HepG2 (cell line): ENCODE measurements around the gene CYP4F12. TPM values are rescaled to one million over a fixed set of nuclear protein-coding genes. Genes with fewer than 3 reads are reported as not detected.

Source experiments
- CHD2 ChIP-seq: IDR thresholded peaks from 2 replicates; pipeline ENCODE4 v1.6.1; 2011; ENCODE audit warnings: low read depth, low read length, improper control_type of control experiment
- FOXK2 ChIP-seq: fragments of 450-650 bp; IDR thresholded peaks from 2 replicates; pipeline ENCODE4 v1.6.1; 2016
- GLI4 ChIP-seq: sonication (generic); formaldehyde crosslinking; IDR thresholded peaks from 2 replicates; pipeline ENCODE4 v1.5.1; 2020; ENCODE audit warnings: missing genetic modification reagents, mild to moderate bottlenecking, moderate library complexity, borderline replicate concordance
- HNRNPLL ChIP-seq: fragments of 200-400 bp; formaldehyde crosslinking; IDR thresholded peaks from 2 replicates; pipeline ENCODE4 v1.6.1; 2017; ENCODE audit warnings: mild to moderate bottlenecking, low read depth, low read length; ENCODE audit not compliant: poor library complexity, severe bottlenecking
- PTBP1 ChIP-seq: fragments of 200-400 bp; formaldehyde crosslinking; IDR thresholded peaks from 2 replicates; pipeline ENCODE4 v1.6.1; 2018; ENCODE audit warnings: low read length, low read depth; ENCODE audit not compliant: poor library complexity, severe bottlenecking
- REPIN1 ChIP-seq: sonication (generic); formaldehyde crosslinking; IDR thresholded peaks from 2 replicates; pipeline ENCODE4 v1.8.0; 2022; ENCODE audit warnings: missing genetic modification reagents, low read depth, mild to moderate bottlenecking, borderline replicate concordance
- REXO4 ChIP-seq: sonication (generic); formaldehyde crosslinking; IDR thresholded peaks from 2 replicates; pipeline ENCODE4 v1.8.0; 2022; ENCODE audit warnings: missing genetic modification reagents, mild to moderate bottlenecking, borderline replicate concordance
- RFX1 ChIP-seq: fragments of 450-650 bp; IDR thresholded peaks from 2 replicates; pipeline ENCODE4 v1.6.1; 2017
- SALL2 ChIP-seq: sonication (generic); formaldehyde crosslinking; IDR thresholded peaks from 2 replicates; pipeline ENCODE4 v1.8.1; 2023; ENCODE audit warnings: mild to moderate bottlenecking, missing genetic modification reagents, inconsistent platforms
- SIX4 ChIP-seq: sonication (generic); formaldehyde crosslinking; IDR thresholded peaks from 2 replicates; pipeline ENCODE4 v1.4.0; 2020; ENCODE audit warnings: missing genetic modification reagents
- TMF1 ChIP-seq: sonication (generic); formaldehyde crosslinking; IDR thresholded peaks from 2 replicates; pipeline ENCODE4 v1.8.1; 2022; ENCODE audit warnings: low read depth, missing genetic modification reagents
- ZFP36L2 ChIP-seq: sonication (generic); formaldehyde crosslinking; IDR thresholded peaks from 2 replicates; pipeline ENCODE4 v1.4.0; 2020; ENCODE audit warnings: missing genetic modification reagents
- ZSCAN21 ChIP-seq: sonication (generic); formaldehyde crosslinking; IDR thresholded peaks from 2 replicates; pipeline ENCODE4 v1.8.0; 2022; ENCODE audit warnings: mild to moderate bottlenecking, missing genetic modification reagents, moderate library complexity, borderline replicate concordance
- ZSCAN9 ChIP-seq: IDR thresholded peaks from 2 replicates; pipeline ENCODE4 v1.6.1; 2016; ENCODE audit warnings: borderline replicate concordance
- polyA plus RNA-seq, 8 experiments: library from polyadenylated mRNA; depleted of rRNA in 3 of 8; stranded (reverse) in 7 of 8; unstranded in 1 of 8; fragments of >200 nt; fragmentation: Illumina TruSeq in 4 of 8; extraction: Trizol in 4 of 8; gene quantifications; 2 replicates each; pipeline versions ENCODE4 v1.2.1 to v1.2.3, GENCODE V29; 2011 to 2016; ENCODE audit warnings: low read depth in 4 of 8, missing spikeins in 1 of 8, mixed read lengths in 1 of 8; ENCODE audit not compliant: insufficient read depth in 1 of 8
- total RNA-seq, 5 experiments: library from RNA; depleted of rRNA; stranded (reverse); fragments of >200 nt; fragmentation: Illumina TruSeq; extraction: Trizol; gene quantifications; 2 replicates each; pipeline ENCODE4 v1.2.3, GENCODE V29; 2016; ENCODE audit warnings: low read depth in 1 of 5
- TF ChIP-seq, protein P1 (sequence below): IDR thresholded peaks from 2 replicates; pipeline ENCODE4 v1.6.1; 2016; ENCODE audit warnings: missing biosample characterization, missing genetic modification reagents, low read depth
- TF ChIP-seq, protein P2 (sequence below): sonication (generic); formaldehyde crosslinking; conservative IDR thresholded peaks from 2 replicates; pipeline ENCODE4 v1.8.1; 2023; ENCODE audit warnings: missing genetic modification reagents
- TF ChIP-seq, protein P3 (sequence below): sonication (generic); formaldehyde crosslinking; IDR thresholded peaks from 2 replicates; pipeline ENCODE4 v1.9.0; 2021; ENCODE audit warnings: missing genetic modification reagents, borderline replicate concordance
- TF ChIP-seq, protein P4 (sequence below): sonication (generic); formaldehyde crosslinking; IDR thresholded peaks from 2 replicates; pipeline ENCODE4 v1.5.1; 2020; ENCODE audit warnings: missing genetic modification reagents, mild to moderate bottlenecking, borderline replicate concordance
- TF ChIP-seq, protein P5 (sequence below): IDR thresholded peaks from 2 replicates; pipeline ENCODE4 v1.6.1; 2016; ENCODE audit warnings: missing compliant biosample characterization, missing genetic modification reagents, borderline replicate concordance
- TF ChIP-seq, protein P6 (sequence below): sonication (generic); formaldehyde crosslinking; IDR thresholded peaks from 2 replicates; pipeline ENCODE4 v1.5.1; 2020; ENCODE audit warnings: mild to moderate bottlenecking, missing genetic modification reagents, borderline replicate concordance
- TF ChIP-seq, protein P7 (sequence below): sonication (generic); formaldehyde crosslinking; IDR thresholded peaks from 2 replicates; pipeline ENCODE4 v1.9.0; 2022; ENCODE audit warnings: missing genetic modification reagents, mild to moderate bottlenecking, borderline replicate concordance

The CYP4F12 gene
- total and polyA plus RNA-seq, 2 of the 13 experiments (the other 11 are each of a cell fraction or from before 2014, with no cell fraction given) = 29.9 to 30.8 TPM

DNA sequence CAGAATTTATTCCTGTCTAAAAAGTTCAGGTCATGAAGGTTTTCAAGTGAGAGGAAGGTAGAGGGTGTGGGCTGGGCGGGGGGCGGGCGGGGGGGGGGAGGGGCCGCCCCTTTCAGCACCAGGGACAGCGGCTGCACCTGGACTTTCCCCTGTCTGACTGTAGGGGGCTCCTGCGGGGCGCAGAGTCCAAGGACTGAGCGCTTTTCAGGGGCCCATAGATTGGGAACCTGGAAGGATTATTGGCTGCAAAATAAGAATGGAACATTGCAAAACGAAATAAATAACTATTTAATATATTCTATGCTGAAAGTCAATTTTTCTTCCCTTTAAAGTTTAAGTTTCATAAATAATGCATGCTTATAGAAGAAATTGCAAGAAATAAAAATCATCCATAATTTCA, 41.1 kb upstream of the CYP4F12 start (continued):
- TF ChIP-seq, protein P1, sequence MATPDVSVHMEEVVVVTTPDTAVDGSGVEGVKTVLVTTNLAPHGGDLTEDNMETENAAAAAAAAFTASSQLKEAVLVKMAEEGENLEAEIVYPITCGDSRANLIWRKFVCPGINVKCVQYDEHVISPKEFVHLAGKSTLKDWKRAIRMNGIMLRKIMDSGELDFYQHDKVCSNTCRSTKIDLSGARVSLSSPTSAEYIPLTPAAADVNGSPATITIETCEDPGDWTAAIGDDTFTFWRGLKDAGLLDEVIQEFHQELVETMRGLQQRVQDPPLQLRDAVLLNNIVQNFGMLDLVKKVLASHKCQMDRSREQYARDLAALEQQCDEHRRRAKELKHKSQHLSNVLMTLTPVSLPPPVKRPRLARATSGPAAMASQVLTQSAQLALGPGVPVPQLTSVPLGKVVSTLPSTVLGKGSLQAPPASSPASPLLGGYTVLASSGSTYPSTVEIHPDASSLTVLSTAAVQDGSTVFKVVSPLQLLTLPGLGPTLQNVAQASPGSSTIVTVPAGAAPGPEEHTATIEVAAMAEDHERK (CRISPR knock-in tag) = no peak
- TF ChIP-seq ZSCAN9 (CRISPR knock-in tag) (peak; percentile 97), CHD2 (no peak), SIX4 (peak; percentile 55; the same call in 1 of the 2 replicates), FOXK2 (no peak), GLI4 (no peak), ZSCAN21 (CRISPR knock-in tag) (no peak), REPIN1 (CRISPR knock-in tag) (no peak), SALL2 (CRISPR knock-in tag) (0 out of 2 replicates have a peak, but pooled peaks have one; percentile 54), RFX1 (no peak), ZFP36L2 (CRISPR knock-in tag) (0 out of 2 replicates have a peak, but pooled peaks have one; percentile 60), TMF1 (0 out of 2 replicates have a peak, but pooled peaks have one; percentile 40), PTBP1 (no peak), REXO4 (no peak), HNRNPLL (no peak)
- TF ChIP-seq, protein P2, sequence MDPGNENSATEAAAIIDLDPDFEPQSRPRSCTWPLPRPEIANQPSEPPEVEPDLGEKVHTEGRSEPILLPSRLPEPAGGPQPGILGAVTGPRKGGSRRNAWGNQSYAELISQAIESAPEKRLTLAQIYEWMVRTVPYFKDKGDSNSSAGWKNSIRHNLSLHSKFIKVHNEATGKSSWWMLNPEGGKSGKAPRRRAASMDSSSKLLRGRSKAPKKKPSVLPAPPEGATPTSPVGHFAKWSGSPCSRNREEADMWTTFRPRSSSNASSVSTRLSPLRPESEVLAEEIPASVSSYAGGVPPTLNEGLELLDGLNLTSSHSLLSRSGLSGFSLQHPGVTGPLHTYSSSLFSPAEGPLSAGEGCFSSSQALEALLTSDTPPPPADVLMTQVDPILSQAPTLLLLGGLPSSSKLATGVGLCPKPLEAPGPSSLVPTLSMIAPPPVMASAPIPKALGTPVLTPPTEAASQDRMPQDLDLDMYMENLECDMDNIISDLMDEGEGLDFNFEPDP (CRISPR knock-in tag) = no peak
- TF ChIP-seq, protein P3, sequence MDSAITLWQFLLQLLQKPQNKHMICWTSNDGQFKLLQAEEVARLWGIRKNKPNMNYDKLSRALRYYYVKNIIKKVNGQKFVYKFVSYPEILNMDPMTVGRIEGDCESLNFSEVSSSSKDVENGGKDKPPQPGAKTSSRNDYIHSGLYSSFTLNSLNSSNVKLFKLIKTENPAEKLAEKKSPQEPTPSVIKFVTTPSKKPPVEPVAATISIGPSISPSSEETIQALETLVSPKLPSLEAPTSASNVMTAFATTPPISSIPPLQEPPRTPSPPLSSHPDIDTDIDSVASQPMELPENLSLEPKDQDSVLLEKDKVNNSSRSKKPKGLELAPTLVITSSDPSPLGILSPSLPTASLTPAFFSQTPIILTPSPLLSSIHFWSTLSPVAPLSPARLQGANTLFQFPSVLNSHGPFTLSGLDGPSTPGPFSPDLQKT (CRISPR knock-in tag) = no peak
- TF ChIP-seq, protein P4, sequence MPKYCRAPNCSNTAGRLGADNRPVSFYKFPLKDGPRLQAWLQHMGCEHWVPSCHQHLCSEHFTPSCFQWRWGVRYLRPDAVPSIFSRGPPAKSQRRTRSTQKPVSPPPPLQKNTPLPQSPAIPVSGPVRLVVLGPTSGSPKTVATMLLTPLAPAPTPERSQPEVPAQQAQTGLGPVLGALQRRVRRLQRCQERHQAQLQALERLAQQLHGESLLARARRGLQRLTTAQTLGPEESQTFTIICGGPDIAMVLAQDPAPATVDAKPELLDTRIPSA (CRISPR knock-in tag) = no peak
- TF ChIP-seq, protein P5, sequence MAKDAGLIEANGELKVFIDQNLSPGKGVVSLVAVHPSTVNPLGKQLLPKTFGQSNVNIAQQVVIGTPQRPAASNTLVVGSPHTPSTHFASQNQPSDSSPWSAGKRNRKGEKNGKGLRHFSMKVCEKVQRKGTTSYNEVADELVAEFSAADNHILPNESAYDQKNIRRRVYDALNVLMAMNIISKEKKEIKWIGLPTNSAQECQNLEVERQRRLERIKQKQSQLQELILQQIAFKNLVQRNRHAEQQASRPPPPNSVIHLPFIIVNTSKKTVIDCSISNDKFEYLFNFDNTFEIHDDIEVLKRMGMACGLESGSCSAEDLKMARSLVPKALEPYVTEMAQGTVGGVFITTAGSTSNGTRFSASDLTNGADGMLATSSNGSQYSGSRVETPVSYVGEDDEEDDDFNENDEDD (CRISPR knock-in tag) = no peak
- TF ChIP-seq, protein P6, sequence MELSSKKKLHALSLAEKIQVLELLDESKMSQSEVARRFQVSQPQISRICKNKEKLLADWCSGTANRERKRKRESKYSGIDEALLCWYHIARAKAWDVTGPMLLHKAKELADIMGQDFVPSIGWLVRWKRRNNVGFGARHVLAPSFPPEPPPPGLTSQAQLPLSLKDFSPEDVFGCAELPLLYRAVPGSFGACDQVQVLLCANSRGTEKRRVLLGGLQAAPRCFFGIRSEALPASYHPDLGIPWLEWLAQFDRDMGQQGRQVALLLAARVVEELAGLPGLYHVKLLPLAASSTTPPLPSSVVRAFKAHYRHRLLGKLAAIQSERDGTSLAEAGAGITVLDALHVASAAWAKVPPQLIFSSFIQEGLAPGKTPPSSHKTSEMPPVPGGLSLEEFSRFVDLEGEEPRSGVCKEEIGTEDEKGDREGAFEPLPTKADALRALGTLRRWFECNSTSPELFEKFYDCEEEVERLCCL (CRISPR knock-in tag) = no peak
- TF ChIP-seq, protein P7, sequence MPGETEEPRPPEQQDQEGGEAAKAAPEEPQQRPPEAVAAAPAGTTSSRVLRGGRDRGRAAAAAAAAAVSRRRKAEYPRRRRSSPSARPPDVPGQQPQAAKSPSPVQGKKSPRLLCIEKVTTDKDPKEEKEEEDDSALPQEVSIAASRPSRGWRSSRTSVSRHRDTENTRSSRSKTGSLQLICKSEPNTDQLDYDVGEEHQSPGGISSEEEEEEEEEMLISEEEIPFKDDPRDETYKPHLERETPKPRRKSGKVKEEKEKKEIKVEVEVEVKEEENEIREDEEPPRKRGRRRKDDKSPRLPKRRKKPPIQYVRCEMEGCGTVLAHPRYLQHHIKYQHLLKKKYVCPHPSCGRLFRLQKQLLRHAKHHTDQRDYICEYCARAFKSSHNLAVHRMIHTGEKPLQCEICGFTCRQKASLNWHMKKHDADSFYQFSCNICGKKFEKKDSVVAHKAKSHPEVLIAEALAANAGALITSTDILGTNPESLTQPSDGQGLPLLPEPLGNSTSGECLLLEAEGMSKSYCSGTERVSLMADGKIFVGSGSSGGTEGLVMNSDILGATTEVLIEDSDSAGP (CRISPR knock-in tag) = no peak
